ENCODE measurements around the gene FGB. TPM values are rescaled to one million over a fixed set of nuclear protein-coding genes. Genes with fewer than 3 reads are reported as not detected.
"Not testable (repeated sequence)": the region's sequence is repeated elsewhere in the genome, so short reads cannot be mapped to it uniquely, and the experiment has no call there.

FGB gene
- total and polyA plus RNA-seq, 10 donors: 0.74 to 2.3 TPM; not detected in 8

- Histone ChIP-seq H3K36me3 (no peaks in the 10 kb centered on the region), H3K9me3 (no peaks in the 10 kb centered on the region), H3K27ac (no peak overlapping the region), H3K4me1 (no peaks in the 10 kb centered on the region), H3K27me3 (replicated peaks in 1 of 7) (peaks cover 0 to 41% (median 0%) of the 10 kb centered on the region in 7 donors), H3K4me3 (no peak overlapping the region)
- WGBS, 5 donors: 69 to 81% (median 75%) methylated on average over 7 of the region's 7 CpGs
- intact Hi-C loops (cut with DNase I; ENCODE audit: low total_unique reads): no loop called here
- TF ChIP-seq POLR2AphosphoS5 (IDR thresholded peaks at IDR 0.05): no peak
- no peak for TF ChIP-seq POLR2A (IDR thresholded peaks at IDR 0.05)
- no peak for TF ChIP-seq CTCF (IDR thresholded peaks at IDR 0.05 in 8 of 11, conservative IDR thresholded peaks at IDR 0.05 in 3 of 11)
- DNase-seq: no peak
These were observed 26.7 kb downstream of the FGB start for GRCh38 chr4:154589296-154590197.

GRCh38 chr4:154590329-154591006 is 27.7 kb downstream of the FGB start, which contains the start of gene FGA:
Gene FGA (minus strand): TSS chr4:154590742. CDS start chr4:154590687, 55 bp downstream.
- intact Hi-C loops (cut with DNase I; ENCODE audit: low total_unique reads): no loop called here
- TF ChIP-seq POLR2A (IDR thresholded peaks at IDR 0.05) (no peak), CTCF (IDR thresholded peaks at IDR 0.05 in 8 of 11, conservative IDR thresholded peaks at IDR 0.05 in 3 of 11) (no peak), POLR2AphosphoS5 (IDR thresholded peaks at IDR 0.05) (no peak)
- no peak for DNase-seq
- Histone ChIP-seq H3K36me3 (no peaks in the 10 kb centered on the region), H3K4me1 (no peaks in the 10 kb centered on the region), H3K9me3 (no peaks in the 10 kb centered on the region), H3K4me3 (no peak within 1 kb of the TSS), H3K27me3 (replicated peaks in 1 of 7) (peaks cover 0 to 41% (median 0%) of the 10 kb centered on the region in 7 donors), H3K27ac (no peak within 1 kb of the TSS)
- WGBS, 5 donors: 72 to 84% (median 74%) methylated on average over 3 of the region's 3 CpGs

- H3K4me3 ChIP-seq: no peak overlapping the region
- H3K4me1 ChIP-seq: no peaks in the 10 kb centered on the region
- WGBS, 5 donors: 61 to 83% (median 80%) methylated on average over 3 of the region's 3 CpGs
- TF ChIP-seq POLR2A (IDR thresholded peaks at IDR 0.05) (no peak), CTCF (IDR thresholded peaks at IDR 0.05 in 8 of 11, conservative IDR thresholded peaks at IDR 0.05 in 3 of 11) (no peak), POLR2AphosphoS5 (IDR thresholded peaks at IDR 0.05) (no peak)
- intact Hi-C loops (cut with DNase I; ENCODE audit: low total_unique reads): no loop called here
- H3K9me3 ChIP-seq: no peaks in the 10 kb centered on the region
- H3K27ac ChIP-seq: no peak overlapping the region
- H3K36me3 ChIP-seq: no peaks in the 10 kb centered on the region
- peaks cover 0 to 37% (median 0%) of the 10 kb centered on the region in 7 donors for H3K27me3 ChIP-seq (replicated peaks in 1 of 7)
- DNase-seq: no peak
These were observed 29.1 kb downstream of the FGB start for GRCh38 chr4:154591890-154592289.

- intact Hi-C loops (cut with DNase I; ENCODE audit: low total_unique reads): no loop called here
- no peak for TF ChIP-seq POLR2A (IDR thresholded peaks at IDR 0.05)
- no peak for TF ChIP-seq POLR2AphosphoS5 (IDR thresholded peaks at IDR 0.05)
- Histone ChIP-seq H3K27ac (no peak overlapping the region), H3K36me3 (no peaks in the 10 kb centered on the region), H3K4me1 (no peaks in the 10 kb centered on the region), H3K4me3 (no peak overlapping the region), H3K27me3 (replicated peaks in 1 of 7) (peaks cover 0 to 30% (median 0%) of the 10 kb centered on the region in 7 donors), H3K9me3 (no peaks in the 10 kb centered on the region)
- DNase-seq: no peak
- 40 to 92% (median 45%) methylated on average over 2 of the region's 2 CpGs for WGBS, 5 donors
These were observed 31.1 kb downstream of the FGB start for GRCh38 chr4:154593868-154594267.

- intact Hi-C loops (cut with DNase I; ENCODE audit: low total_unique reads): not testable (repeated sequence)
These were observed 31.5 kb downstream of the FGB start for GRCh38 chr4:154594343-154594742.

More at GRCh38 chr4:154594343-154594742, 31.5 kb downstream of the FGB start:
- H3K36me3 ChIP-seq, H3K4me1 ChIP-seq, H3K27ac ChIP-seq, H3K4me3 ChIP-seq, DNase-seq, H3K9me3 ChIP-seq: not testable (repeated sequence)
- 82 to 96% (median 89%) methylated on average over 3 of the region's 3 CpGs for WGBS, 5 donors
- peaks cover 0 to 28% (median 0%) of the 10 kb centered on the region in 7 donors for H3K27me3 ChIP-seq (replicated peaks in 1 of 7)
